Brain microvascular endothelial cell (primary cell): Measurements from ENCODE around the gene HRCT1.

Source experiments
- DNase-seq: peaks from one replicate; pipeline ENCODE4 v3.0.0-alpha.2; 2020
- H3K27ac ChIP-seq: fragments of 250-450 bp; sonication (Bioruptor Pico); 2 replicates; pipeline ENCODE4 v1.5.1; 2020; ENCODE audit warnings: mild to moderate bottlenecking, moderate library complexity
- H3K27me3 ChIP-seq: fragments of 250-450 bp; sonication (Bioruptor Pico); replicated peaks from 2 replicates; pipeline ENCODE4 v1.5.1; 2020; ENCODE audit warnings: mild to moderate bottlenecking
- H3K36me3 ChIP-seq: fragments of 250-450 bp; sonication (Bioruptor Pico); replicated peaks from 2 replicates; pipeline ENCODE4 v1.5.1; 2020; ENCODE audit warnings: mild to moderate bottlenecking
- H3K4me3 ChIP-seq: 2 replicates; pipeline ENCODE4 v1.5.1; 2011; ENCODE audit warnings: low read depth, mild to moderate bottlenecking, control low read depth, low read length, moderate library complexity
- in situ Hi-C: cut with HindIII; loops from 2 replicates; pipeline ENCODE4 v1.10.0; 2017; ENCODE audit warnings: low sequenced_read_pairs, low pct_ligation_motif_present
- TF ChIP-seq, protein P1 (sequence below): IDR thresholded peaks from 2 replicates; pipeline ENCODE4 v1.5.1; 2011; ENCODE audit warnings: low read depth, mild to moderate bottlenecking, moderate library complexity, low read length, control low read depth, inconsistent platforms; ENCODE audit errors: missing control alignments

Gene HRCT1

DNA sequence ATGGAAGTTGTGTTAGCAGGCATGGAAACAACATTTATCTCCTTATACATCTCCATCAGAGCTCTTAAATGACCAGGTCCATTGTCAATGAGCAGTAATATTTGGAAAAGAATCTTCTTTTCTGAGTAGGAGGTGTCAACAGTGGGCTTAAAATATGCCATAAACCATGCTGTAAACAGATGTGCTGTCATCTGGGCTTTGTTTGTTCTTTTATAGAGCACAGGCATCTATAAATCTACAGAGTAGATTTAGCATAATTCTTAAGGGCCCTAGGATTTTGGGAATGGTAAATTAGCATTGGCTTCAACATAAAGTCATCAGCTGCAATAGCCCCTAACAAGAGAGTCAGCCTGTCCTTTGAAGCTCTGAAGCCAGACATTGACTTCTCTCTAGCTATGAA lies 7.7 kb upstream of the HRCT1 start:
- Histone ChIP-seq H3K27me3 (no peaks in the 10 kb centered on the region), H3K27ac (no peak overlapping the region), H3K4me3 (no peak overlapping the region), H3K36me3 (no peaks in the 10 kb centered on the region)
- no peak for DNase-seq
- in situ Hi-C loops, result no loop called here
- TF ChIP-seq, protein P1, sequence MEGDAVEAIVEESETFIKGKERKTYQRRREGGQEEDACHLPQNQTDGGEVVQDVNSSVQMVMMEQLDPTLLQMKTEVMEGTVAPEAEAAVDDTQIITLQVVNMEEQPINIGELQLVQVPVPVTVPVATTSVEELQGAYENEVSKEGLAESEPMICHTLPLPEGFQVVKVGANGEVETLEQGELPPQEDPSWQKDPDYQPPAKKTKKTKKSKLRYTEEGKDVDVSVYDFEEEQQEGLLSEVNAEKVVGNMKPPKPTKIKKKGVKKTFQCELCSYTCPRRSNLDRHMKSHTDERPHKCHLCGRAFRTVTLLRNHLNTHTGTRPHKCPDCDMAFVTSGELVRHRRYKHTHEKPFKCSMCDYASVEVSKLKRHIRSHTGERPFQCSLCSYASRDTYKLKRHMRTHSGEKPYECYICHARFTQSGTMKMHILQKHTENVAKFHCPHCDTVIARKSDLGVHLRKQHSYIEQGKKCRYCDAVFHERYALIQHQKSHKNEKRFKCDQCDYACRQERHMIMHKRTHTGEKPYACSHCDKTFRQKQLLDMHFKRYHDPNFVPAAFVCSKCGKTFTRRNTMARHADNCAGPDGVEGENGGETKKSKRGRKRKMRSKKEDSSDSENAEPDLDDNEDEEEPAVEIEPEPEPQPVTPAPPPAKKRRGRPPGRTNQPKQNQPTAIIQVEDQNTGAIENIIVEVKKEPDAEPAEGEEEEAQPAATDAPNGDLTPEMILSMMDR, result no peak

DNA sequence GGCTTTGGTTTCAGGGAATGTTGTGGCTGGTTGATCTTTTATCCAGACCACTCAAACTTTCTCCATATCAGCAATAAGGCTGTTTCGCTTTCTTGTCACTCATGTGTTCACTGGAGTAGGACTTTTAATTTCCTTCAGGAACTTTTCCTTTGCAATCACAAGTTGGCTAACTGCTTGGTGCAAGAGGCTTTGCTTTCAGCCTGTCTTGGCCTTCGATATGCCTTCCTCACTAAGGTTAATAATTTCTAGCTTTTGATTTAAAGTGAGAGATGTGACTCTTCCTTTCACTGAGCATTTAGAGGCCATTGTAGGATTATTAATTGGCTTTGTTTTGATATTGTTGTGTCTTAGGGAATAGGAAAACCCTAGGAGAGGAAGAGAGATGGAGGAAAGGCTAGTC lies 7.0 kb upstream of the HRCT1 start:
- Histone ChIP-seq H3K4me3 (no peak overlapping the region), H3K27me3 (no peaks in the 10 kb centered on the region), H3K27ac (no peak overlapping the region), H3K36me3 (no peaks in the 10 kb centered on the region)
- in situ Hi-C loops, result no loop called here
- no peak for DNase-seq
- TF ChIP-seq, protein P1, result no peak

DNA sequence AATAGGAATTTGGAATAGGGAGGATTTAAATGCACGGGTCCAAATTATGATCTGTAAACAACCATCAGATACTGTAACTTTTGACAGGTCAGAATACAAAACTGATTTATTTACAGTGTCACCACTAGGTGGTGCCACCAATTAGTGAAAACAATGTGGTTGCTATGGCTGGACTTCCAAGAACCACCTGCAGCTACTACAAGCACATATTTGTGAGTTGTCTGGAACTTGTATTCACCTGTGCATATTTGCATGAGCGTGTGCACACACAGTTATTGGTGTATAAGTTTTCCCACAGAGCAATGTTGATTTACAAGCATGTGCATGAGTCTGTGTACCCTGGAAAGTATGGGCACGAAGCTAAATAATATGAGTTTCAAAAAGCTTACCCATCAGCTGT lies 3.0 kb upstream of the HRCT1 start:
- TF ChIP-seq, protein P1, result peak; percentile 57
- peak; percentile 33 for DNase-seq
- in situ Hi-C loops, result no loop called here

DNA sequence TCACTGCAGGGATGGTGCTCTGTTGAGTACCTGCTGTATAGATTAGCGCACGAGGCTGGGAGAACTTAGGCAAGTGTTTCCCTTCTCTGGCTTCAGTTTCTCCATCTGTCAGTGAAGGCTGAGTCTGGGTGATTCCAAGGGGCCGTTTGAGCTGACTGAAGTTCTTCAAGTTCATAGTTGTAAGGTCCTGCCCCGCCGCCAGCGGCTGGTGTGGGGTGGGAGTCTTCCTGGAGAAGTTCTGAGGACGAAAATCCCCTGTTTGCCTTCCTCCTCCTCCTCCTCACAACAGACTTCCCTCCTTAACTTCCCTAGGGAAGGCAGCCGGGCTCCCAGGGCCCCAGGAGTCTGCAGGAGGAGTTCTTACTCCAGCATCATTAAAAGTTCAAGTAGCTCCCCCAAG lies 1.7 kb upstream of the HRCT1 start:
- H3K4me3 ChIP-seq, result no peak overlapping the region
- no peak for DNase-seq
- H3K27ac ChIP-seq, result no peak overlapping the region
- TF ChIP-seq, protein P1, result no peak
- in situ Hi-C loops, result no loop called here
- no peaks in the 10 kb centered on the region for H3K36me3 ChIP-seq
- no peaks in the 10 kb centered on the region for H3K27me3 ChIP-seq

More for the DNA sequence above, 3.0 kb upstream of the HRCT1 start:
- H3K4me3 ChIP-seq, result no peak overlapping the region
- H3K27me3 ChIP-seq, result no peaks in the 10 kb centered on the region
- no peak overlapping the region for H3K27ac ChIP-seq
- no peaks in the 10 kb centered on the region for H3K36me3 ChIP-seq

DNA sequence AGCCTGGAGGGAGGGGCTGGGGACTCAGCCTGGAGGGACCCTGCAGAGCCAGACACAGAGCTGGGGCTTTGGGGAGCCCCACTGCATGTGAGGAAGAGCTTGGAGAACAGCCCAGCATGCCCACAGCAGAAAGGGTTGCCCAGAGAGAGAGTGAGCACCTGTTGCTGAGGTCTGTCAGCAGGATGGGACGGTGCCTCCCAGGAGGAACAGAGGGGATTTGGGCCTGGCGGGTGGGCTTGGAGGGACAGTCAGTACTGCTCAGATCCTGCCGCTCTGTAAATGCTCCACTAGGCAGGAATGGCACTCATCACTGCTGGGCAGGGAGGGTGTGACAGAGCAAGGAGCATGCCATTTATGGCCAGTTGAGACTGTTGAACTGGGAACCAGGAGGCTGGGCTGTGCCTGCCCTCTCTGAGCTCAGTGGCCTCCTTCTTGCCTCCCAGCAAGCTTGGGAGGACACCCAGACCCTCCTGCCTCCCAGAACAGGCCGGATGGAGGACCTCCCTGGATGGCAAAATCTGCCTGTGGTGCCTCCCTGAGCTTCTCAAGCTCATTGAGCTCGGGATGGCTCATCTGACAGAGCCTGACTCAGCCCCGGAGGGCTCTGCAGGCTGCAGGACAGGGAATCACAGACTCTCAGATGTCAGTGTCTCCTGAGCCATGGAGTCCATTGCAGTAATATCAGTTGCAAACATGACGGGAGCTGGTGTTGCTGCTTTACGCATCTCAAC lies 786 bp upstream of the HRCT1 start:
- Histone ChIP-seq H3K4me3 (no peak overlapping the region), H3K36me3 (no peaks in the 10 kb centered on the region), H3K27me3 (no peaks in the 10 kb centered on the region), H3K27ac (peak overlapping the region; percentile 60)
- TF ChIP-seq, protein P1, result no peak
- in situ Hi-C loops, result no loop called here
- DNase-seq, result peak; percentile 47
